Uterus (tissue), 4 donors: ENCODE results near the gene STAC. TPM values are rescaled to one million over a fixed set of nuclear protein-coding genes. Genes with fewer than 3 reads are reported as not detected.

Experiments
- DNase-seq, 2 donors: peaks; one replicate each; pipeline ENCODE4 v3.0.0-alpha.2; 2019 to 2020
- H3K27ac ChIP-seq, 2 donors: fragments of 200-600 bp; sonication (generic); 1 replicate in 1 of 2; 2 replicates in 1 of 2; pipeline ENCODE4 v1.5.1; 2016 to 2018
- H3K27me3 ChIP-seq, 2 donors: fragments of 200-600 bp; sonication (generic); one replicate each; pipeline ENCODE4 v1.5.1; 2018 to 2019; ENCODE audit warnings: control low read depth in 1 of 2
- H3K36me3 ChIP-seq, 2 donors: fragments of 200-600 bp; sonication (generic); one replicate each; pipeline ENCODE4 v1.5.1; 2019; ENCODE audit warnings: control low read depth in 1 of 2
- H3K4me1 ChIP-seq, 2 donors: fragments of 200-600 bp; sonication (generic); one replicate each; pipeline ENCODE4 v1.5.1; 2018 to 2019; ENCODE audit warnings: control low read depth in 1 of 2
- H3K4me3 ChIP-seq, 2 donors: fragments of 200-600 bp; sonication (generic); 1 replicate in 1 of 2; 2 replicates in 1 of 2; pipeline ENCODE4 v1.5.1; 2018 to 2019; ENCODE audit warnings: mild to moderate bottlenecking in 1 of 2
- H3K9me3 ChIP-seq, 2 donors: fragments of 200-600 bp; sonication (generic); one replicate each; pipeline ENCODE4 v1.5.1; 2019; ENCODE audit warnings: control low read depth in 1 of 2
- POLR2A ChIP-seq, 2 donors: fragments of 450-650 bp; IDR thresholded peaks; one replicate each; pipeline ENCODE4 v1.6.1; 2016; ENCODE audit warnings: antibody characterized with exemption in 2 of 2, mild to moderate bottlenecking in 1 of 2, moderate library complexity in 1 of 2
- intact Hi-C: fragments of 100-400 bp; cut with DNase I; formaldehyde crosslinking; loops from one replicate; pipeline ENCODE4 v1.15.1; 2023; ENCODE audit warnings: low total_unique reads
- total RNA-seq, 4 donors: library from RNA; depleted of rRNA in 3 of 4; stranded (reverse); fragments of >200 nt in 3 of 4; gene quantifications; one replicate each; pipeline versions ENCODE4 v1.1.0 to v1.2.4, GENCODE V29; 2014 to 2023
- TF ChIP-seq, protein P1 (sequence below), 4 experiments: fragments of 200-600 bp in 2 of 4; fragments of 450-650 bp in 2 of 4; sonication (generic) in 2 of 4; IDR thresholded peaks; one replicate each; pipeline ENCODE4 v1.5.1; 2016 to 2019; ENCODE audit warnings: antibody characterized with exemption in 4 of 4, mild to moderate bottlenecking in 2 of 4, moderate library complexity in 1 of 4
- donor health status: DM: yes; HTN: yes; CAD: no.

Gene STAC
- total RNA-seq, 4 donors from 2014 or later: under 0.01 to 3.3 (median 1.8) TPM

DNA sequence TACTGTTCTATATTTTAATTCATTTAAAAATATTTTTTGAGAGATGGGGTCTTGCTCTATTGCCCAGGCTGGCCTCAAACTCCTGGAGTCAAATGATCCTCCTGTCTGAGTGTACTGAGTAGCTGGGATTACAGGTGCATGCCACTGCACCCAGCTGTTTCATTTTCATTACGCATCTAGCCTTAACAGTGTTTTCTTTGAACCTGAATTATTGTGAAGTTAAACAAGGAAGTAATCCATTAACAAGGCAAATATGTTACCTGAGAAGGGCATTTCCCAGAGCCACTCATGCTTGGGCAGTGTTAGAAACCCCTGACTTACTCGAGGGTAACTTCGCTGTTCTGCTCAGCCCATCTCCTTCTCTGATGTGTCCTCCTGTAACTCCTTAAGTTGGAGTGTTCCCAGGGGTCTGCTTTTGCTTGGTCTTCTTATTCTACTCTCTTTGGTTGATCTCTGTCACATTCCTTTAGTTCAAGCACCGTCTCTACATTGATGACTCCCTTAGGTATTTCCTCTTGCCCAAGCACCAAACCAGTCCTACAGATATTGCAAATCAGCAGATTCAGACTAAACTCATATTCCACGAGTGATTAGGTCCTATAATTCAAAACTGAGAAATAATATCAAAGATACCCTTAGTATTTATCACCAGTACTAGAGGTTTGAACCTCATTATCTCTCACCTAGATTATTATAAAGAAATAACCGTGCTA, 107.9 kb downstream of the STAC start:
- intact Hi-C loops: no loop called here

DNA sequence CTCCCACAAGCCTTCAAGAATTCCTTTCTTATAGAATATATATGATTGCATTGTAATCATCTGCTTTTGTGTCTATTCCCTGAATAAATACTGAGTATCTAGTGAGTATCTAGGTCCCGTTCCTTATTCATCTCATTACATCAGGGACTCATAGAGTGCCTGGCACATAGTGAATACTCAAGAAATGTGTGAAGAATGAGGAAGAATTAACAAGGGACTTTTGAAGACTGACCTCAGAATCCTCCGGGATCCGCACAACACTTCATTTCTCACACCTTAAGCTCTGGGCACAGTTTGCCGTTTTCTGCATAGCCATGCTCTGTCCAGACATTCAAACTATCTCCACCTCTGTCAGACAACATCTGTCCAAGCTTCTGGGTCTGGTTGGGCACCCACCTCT, 108.8 kb downstream of the STAC start:
- Histone ChIP-seq H3K27ac (no peak overlapping the region), H3K27me3 (no peaks in the 10 kb centered on the region), H3K9me3 (no peaks in the 10 kb centered on the region), H3K4me1 (no peaks in the 10 kb centered on the region), H3K4me3 (no peak overlapping the region), H3K36me3 (no peaks in the 10 kb centered on the region)
- TF ChIP-seq POLR2A (IDR thresholded peaks at IDR 0.05): no peak
- TF ChIP-seq, protein P1, sequence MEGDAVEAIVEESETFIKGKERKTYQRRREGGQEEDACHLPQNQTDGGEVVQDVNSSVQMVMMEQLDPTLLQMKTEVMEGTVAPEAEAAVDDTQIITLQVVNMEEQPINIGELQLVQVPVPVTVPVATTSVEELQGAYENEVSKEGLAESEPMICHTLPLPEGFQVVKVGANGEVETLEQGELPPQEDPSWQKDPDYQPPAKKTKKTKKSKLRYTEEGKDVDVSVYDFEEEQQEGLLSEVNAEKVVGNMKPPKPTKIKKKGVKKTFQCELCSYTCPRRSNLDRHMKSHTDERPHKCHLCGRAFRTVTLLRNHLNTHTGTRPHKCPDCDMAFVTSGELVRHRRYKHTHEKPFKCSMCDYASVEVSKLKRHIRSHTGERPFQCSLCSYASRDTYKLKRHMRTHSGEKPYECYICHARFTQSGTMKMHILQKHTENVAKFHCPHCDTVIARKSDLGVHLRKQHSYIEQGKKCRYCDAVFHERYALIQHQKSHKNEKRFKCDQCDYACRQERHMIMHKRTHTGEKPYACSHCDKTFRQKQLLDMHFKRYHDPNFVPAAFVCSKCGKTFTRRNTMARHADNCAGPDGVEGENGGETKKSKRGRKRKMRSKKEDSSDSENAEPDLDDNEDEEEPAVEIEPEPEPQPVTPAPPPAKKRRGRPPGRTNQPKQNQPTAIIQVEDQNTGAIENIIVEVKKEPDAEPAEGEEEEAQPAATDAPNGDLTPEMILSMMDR (IDR thresholded peaks at IDR 0.05): no peak
- DNase-seq: no peak
- intact Hi-C loops: no loop called here

More for the DNA sequence above, 107.9 kb downstream of the STAC start:
- H3K36me3 ChIP-seq: no peaks in the 10 kb centered on the region
- no peak for DNase-seq
- TF ChIP-seq POLR2A (IDR thresholded peaks at IDR 0.05): no peak
- TF ChIP-seq, protein P1 (IDR thresholded peaks at IDR 0.05): no peak
- H3K27me3 ChIP-seq: no peaks in the 10 kb centered on the region
- no peak overlapping the region for H3K4me3 ChIP-seq
- H3K4me1 ChIP-seq: no peaks in the 10 kb centered on the region
- no peak overlapping the region for H3K27ac ChIP-seq
- no peaks in the 10 kb centered on the region for H3K9me3 ChIP-seq

DNA sequence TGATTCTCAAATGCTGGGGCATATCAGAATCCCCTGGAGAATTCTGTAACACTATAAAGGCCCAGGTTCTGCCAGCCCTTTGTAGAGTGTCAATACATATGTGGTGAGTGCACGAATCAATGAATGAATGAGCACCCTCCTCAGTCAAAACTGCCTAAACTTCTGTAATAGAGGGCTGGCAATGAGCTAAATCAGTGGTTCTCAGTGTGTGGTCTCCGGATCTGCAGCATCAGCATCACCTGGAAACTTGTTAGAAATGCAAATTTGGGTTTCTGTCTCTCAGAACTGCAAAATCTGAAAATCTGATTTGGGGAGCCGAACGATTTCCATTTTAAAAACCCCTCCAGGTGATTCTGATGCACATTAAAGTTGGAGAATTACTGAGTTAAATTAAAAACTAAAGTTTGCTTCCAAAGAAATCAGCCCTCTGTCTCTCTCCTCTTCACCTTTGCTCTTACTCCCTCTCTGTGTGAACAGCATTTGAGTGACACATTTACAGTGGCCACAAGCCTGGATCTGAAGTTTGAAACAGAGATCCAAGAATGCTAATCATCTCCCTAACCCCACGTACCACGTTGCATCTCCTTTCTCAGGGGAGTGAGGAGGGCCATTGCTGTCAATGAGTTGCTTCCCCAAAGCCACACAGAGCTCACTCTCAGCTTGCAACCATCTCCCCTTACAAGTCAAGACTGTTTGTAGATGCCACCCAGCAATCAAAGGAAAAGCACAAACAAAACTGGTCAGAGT, 109.5 kb downstream of the STAC start:
- Histone ChIP-seq H3K4me3 (no peak overlapping the region), H3K9me3 (no peaks in the 10 kb centered on the region), H3K36me3 (no peaks in the 10 kb centered on the region), H3K4me1 (no peaks in the 10 kb centered on the region), H3K27me3 (no peaks in the 10 kb centered on the region), H3K27ac (no peak overlapping the region)
- no peak for DNase-seq
- intact Hi-C loops: no loop called here
- TF ChIP-seq, protein P1 (IDR thresholded peaks at IDR 0.05): no peak
- TF ChIP-seq POLR2A (IDR thresholded peaks at IDR 0.05): no peak

DNA sequence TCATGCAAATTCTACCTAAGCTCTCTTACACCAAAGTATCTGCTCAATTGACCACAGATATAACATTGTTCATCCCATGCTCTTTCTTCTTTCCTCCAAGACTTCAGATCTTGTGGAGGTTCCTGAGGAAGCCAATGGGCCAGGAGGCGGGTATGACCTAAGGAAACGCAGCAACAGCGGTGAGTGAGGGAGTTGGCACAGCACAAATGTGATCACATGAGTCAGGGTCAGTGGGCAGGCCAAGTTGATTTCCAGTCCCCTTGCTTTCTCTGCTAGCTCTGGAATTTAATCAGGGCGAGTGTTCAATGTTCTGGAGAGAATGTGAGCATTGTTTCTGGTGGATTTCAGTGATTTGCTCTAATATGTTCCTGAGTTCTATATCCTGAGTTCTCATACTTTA, 112.7 kb downstream of the STAC start:
- H3K4me1 ChIP-seq: no peaks in the 10 kb centered on the region
- no peak for DNase-seq
- no peak overlapping the region for H3K27ac ChIP-seq
- TF ChIP-seq, protein P1 (IDR thresholded peaks at IDR 0.05): no peak
- no peak for TF ChIP-seq POLR2A (IDR thresholded peaks at IDR 0.05)
- H3K27me3 ChIP-seq: no peaks in the 10 kb centered on the region
- no peaks in the 10 kb centered on the region for H3K36me3 ChIP-seq
- H3K9me3 ChIP-seq: no peaks in the 10 kb centered on the region
- H3K4me3 ChIP-seq: no peak overlapping the region
- intact Hi-C loops: no loop called here

DNA sequence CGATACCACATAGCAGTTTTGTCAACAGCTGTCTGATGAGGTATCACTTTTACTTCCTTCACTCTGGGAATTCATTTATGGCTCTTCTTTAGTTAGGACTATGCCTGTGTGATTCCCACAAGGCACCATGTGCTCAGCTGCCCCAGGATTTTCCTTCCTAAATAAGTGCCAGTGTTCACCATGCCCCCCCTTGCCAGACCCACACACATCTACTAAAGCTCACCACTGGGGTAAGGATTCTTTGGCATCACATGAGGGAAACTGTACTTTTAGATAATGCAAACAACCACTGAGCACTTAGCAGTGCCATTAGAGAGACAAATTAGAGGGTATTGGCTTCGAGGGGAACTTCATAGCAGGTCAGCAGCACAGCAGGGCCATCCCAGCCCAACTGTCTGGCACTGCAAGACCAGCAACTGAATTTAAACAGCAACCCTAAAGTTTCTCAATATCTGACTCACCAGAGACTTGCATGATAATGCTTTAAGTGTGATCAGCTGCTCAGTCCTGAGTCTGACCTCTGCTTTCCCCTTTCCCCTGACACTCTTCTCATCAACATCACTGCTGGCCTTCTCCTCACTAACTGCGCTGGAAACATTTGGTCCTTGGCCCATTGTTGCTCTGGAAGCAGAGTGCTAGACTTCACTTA, 114.3 kb downstream of the STAC start:
- H3K9me3 ChIP-seq: no peaks in the 10 kb centered on the region
- H3K36me3 ChIP-seq: no peaks in the 10 kb centered on the region
- no peak overlapping the region for H3K4me3 ChIP-seq
- H3K27me3 ChIP-seq: no peaks in the 10 kb centered on the region
- no peak overlapping the region for H3K27ac ChIP-seq
- intact Hi-C loops: no loop called here
- DNase-seq: no peak
- H3K4me1 ChIP-seq: no peaks in the 10 kb centered on the region
- no peak for TF ChIP-seq POLR2A (IDR thresholded peaks at IDR 0.05)
- TF ChIP-seq, protein P1 (IDR thresholded peaks at IDR 0.05): no peak
